Natural killer cell (primary cell): ENCODE measurements around the gene CMAS. TPM values are rescaled to one million over a fixed set of nuclear protein-coding genes. Genes with fewer than 3 reads are reported as not detected.

Source experiments
- ATAC-seq, 3 donors: fragments of 150-1000 bp in 2 of 3; fragments of 200-7000 bp in 1 of 3; cut with Tn5 transposase; 1 replicate in 1 of 3; 2 replicates in 2 of 3; pipeline ENCODE4 v1.10.0; 2021; ENCODE audit warnings: mild to moderate bottlenecking in 2 of 3, moderate library complexity in 2 of 3
- DNase-seq, 2 donors: peaks; one replicate each; pipeline versions ENCODE4 v3.0.0 to v3.0.0-alpha.2; 2013 to 2021; ENCODE audit warnings: mixed read lengths in 1 of 2
- H3K27ac ChIP-seq: one replicate; pipeline ENCODE4 v1.5.1; 2013; ENCODE audit warnings: mild to moderate bottlenecking, low read length
- H3K27me3 ChIP-seq: one replicate; pipeline ENCODE4 v1.6.1; 2013; ENCODE audit warnings: low read length; ENCODE audit not compliant: control insufficient read depth, insufficient read depth
- H3K36me3 ChIP-seq: one replicate; pipeline ENCODE4 v1.6.1; 2013; ENCODE audit warnings: low read length; ENCODE audit not compliant: control insufficient read depth, insufficient read depth
- H3K4me1 ChIP-seq: one replicate; pipeline ENCODE4 v1.6.1; 2013; ENCODE audit warnings: low read length; ENCODE audit not compliant: control insufficient read depth, insufficient read depth
- H3K4me3 ChIP-seq: one replicate; pipeline ENCODE4 v1.5.1; 2013; ENCODE audit warnings: low read length
- H3K9me3 ChIP-seq: one replicate; pipeline ENCODE4 v1.6.1; 2013; ENCODE audit warnings: low read length; ENCODE audit not compliant: control insufficient read depth, insufficient read depth
- H3K27ac Mint-ChIP-seq, 2 donors: one replicate each; pipeline ENCODE4 v1.8.0; 2022; ENCODE audit warnings: mild to moderate bottlenecking in 2 of 2, mixed read lengths in 2 of 2, moderate library complexity in 1 of 2
- H3K27me3 Mint-ChIP-seq, 2 donors: one replicate each; pipeline ENCODE4 v1.8.0; 2022; ENCODE audit warnings: low read depth in 2 of 2, mixed read lengths in 2 of 2
- H3K36me3 Mint-ChIP-seq: one replicate; pipeline ENCODE4 v1.8.0; 2022; ENCODE audit warnings: mixed read lengths
- H3K4me1 Mint-ChIP-seq, 2 donors: one replicate each; pipeline ENCODE4 v1.8.0; 2022; ENCODE audit warnings: mixed read lengths in 2 of 2
- H3K4me3 Mint-ChIP-seq: one replicate; pipeline ENCODE4 v1.8.0; 2022; ENCODE audit warnings: mild to moderate bottlenecking, moderate library complexity, mixed read lengths
- H3K9me3 Mint-ChIP-seq, 2 donors: one replicate each; pipeline ENCODE4 v1.8.0; 2022; ENCODE audit warnings: mixed read lengths in 2 of 2
- WGBS: methylation state at CpG from one replicate; pipeline ENCODE4 v1.1.7; 2013; ENCODE audit warnings: missing lambda C conversion rate; ENCODE audit not compliant: insufficient coverage; 5-methylcytosine and 5-hydroxymethylcytosine counted together
- intact Hi-C: fragments of 100-400 bp; cut with micrococcal nuclease; formaldehyde crosslinking; loops from one replicate; pipeline ENCODE4 v1.14.2; 2022
- total RNA-seq, 4 donors: library from RNA; stranded (reverse); fragments of 120-200 nt in 1 of 4; gene quantifications; one replicate each; pipeline versions ENCODE4 v1.2.3 to v1.2.4, GENCODE V29; 2013 to 2022
- TF ChIP-seq, protein P1 (sequence below): fragments of 200-600 bp; IDR thresholded peaks from one replicate; pipeline ENCODE4 v1.8.0; 2022; ENCODE audit warnings: antibody characterized with exemption

The CMAS gene
- total RNA-seq, 3 donors from 2014 or later (not counting 1 experiment from before 2014, with no cell fraction given), result 10.0 to 19.8 (median 13.7) TPM

DNA sequence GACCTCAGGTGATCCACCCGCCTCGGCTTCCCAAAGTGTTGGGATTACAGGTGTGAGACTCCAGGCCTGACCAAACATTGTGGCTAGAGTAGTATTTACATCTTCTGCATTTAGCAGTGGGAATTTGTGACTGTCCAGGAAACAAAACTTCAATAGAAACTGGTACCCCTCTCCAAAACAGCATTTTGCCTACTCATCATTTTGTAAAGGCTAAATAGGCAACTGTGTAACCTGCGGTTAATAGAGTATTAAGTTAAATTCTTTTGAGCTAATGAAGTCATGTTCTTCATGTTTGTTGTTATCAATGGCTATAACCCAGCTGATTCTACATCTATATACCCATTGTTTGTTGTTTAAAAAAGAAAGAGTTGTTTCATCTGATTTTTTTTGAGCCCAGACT, 8.1 kb downstream of the CMAS start:
- Mint-ChIP-seq H3K4me3 (no peak overlapping the region), H3K4me1 (peaks cover 2 to 10% of the 10 kb centered on the region in 2 donors), H3K36me3 (no peaks in the 10 kb centered on the region), H3K27ac (no peak overlapping the region), H3K27me3 (no peaks in the 10 kb centered on the region), H3K9me3 (no peaks in the 10 kb centered on the region)
- Histone ChIP-seq H3K27me3 (no peaks in the 10 kb centered on the region), H3K36me3 (peaks cover 25% of the 10 kb centered on the region), H3K9me3 (no peaks in the 10 kb centered on the region), H3K4me1 (no peaks in the 10 kb centered on the region), H3K4me3 (no peak overlapping the region), H3K27ac (no peak overlapping the region)
- ATAC-seq (no peak), DNase-seq (no peak)
- TF ChIP-seq, protein P1, sequence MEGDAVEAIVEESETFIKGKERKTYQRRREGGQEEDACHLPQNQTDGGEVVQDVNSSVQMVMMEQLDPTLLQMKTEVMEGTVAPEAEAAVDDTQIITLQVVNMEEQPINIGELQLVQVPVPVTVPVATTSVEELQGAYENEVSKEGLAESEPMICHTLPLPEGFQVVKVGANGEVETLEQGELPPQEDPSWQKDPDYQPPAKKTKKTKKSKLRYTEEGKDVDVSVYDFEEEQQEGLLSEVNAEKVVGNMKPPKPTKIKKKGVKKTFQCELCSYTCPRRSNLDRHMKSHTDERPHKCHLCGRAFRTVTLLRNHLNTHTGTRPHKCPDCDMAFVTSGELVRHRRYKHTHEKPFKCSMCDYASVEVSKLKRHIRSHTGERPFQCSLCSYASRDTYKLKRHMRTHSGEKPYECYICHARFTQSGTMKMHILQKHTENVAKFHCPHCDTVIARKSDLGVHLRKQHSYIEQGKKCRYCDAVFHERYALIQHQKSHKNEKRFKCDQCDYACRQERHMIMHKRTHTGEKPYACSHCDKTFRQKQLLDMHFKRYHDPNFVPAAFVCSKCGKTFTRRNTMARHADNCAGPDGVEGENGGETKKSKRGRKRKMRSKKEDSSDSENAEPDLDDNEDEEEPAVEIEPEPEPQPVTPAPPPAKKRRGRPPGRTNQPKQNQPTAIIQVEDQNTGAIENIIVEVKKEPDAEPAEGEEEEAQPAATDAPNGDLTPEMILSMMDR, result no peak
- 92% methylated on average over 2 of the region's 3 CpGs for WGBS
- intact Hi-C loops, result no loop called here

- TF ChIP-seq, protein P1, result no peak
- Mint-ChIP-seq H3K4me3 (no peak overlapping the region), H3K27me3 (no peaks in the 10 kb centered on the region)
These were observed 10.6 kb downstream of the CMAS start for GRCh38 chr12:22056607-22057006.

GRCh38 chr12:22059976-22060647, 14.1 kb downstream of the CMAS start:
- Histone ChIP-seq H3K27ac (no peak overlapping the region), H3K4me1 (no peaks in the 10 kb centered on the region), H3K9me3 (no peaks in the 10 kb centered on the region), H3K36me3 (peaks cover 62% of the 10 kb centered on the region), H3K27me3 (no peaks in the 10 kb centered on the region), H3K4me3 (no peak overlapping the region)
- WGBS, result 95% methylated on average over 2 of the region's 2 CpGs
- intact Hi-C loops, result no loop called here
- Mint-ChIP-seq H3K4me3 (no peak overlapping the region), H3K27me3 (no peaks in the 10 kb centered on the region), H3K36me3 (peaks cover 2% of the 10 kb centered on the region), H3K4me1 (no peaks in the 10 kb centered on the region), H3K9me3 (no peaks in the 10 kb centered on the region), H3K27ac (no peak overlapping the region)
- ATAC-seq (no peak), DNase-seq (no peak)
- TF ChIP-seq, protein P1, result no peak

More at GRCh38 chr12:22056607-22057006, 10.6 kb downstream of the CMAS start:
- intact Hi-C loops, result no loop called here
- Histone ChIP-seq H3K27ac (no peak overlapping the region), H3K4me1 (no peaks in the 10 kb centered on the region), H3K4me3 (no peak overlapping the region), H3K27me3 (no peaks in the 10 kb centered on the region), H3K36me3 (peaks cover 40% of the 10 kb centered on the region), H3K9me3 (no peaks in the 10 kb centered on the region)
- Mint-ChIP-seq H3K36me3 (no peaks in the 10 kb centered on the region), H3K27ac (no peak overlapping the region), H3K9me3 (no peaks in the 10 kb centered on the region), H3K4me1 (no peaks in the 10 kb centered on the region)
- ATAC-seq (no peak), DNase-seq (no peak)
- 100% methylated on average over 1 of the region's 2 CpGs for WGBS

DNA sequence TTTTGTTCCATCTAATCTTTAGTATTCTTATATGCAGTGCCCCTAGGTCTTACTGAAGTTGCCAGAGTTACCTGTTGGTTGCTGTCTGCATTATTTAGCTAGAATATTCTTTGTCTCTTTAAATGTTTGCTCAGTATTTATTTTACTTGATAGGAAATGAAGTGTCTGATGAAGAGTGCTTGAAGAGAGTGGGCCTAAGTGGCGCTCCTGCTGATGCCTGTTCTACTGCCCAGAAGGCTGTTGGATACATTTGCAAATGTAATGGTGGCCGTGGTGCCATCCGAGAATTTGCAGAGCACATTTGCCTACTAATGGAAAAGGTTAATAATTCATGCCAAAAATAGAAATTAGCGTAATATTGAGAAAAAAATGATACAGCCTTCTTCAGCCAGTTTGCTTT, 18.9 kb downstream of the CMAS start:
- Mint-ChIP-seq H3K27ac (no peak overlapping the region), H3K27me3 (no peaks in the 10 kb centered on the region), H3K4me3 (no peak overlapping the region), H3K4me1 (no peaks in the 10 kb centered on the region), H3K36me3 (peaks cover 7% of the 10 kb centered on the region), H3K9me3 (no peaks in the 10 kb centered on the region)
- WGBS, result 97% methylated on average over 4 of the region's 4 CpGs
- no peak overlapping the region for H3K27ac ChIP-seq
- TF ChIP-seq, protein P1, result no peak
- DNase-seq (no peak), ATAC-seq (no peak)
- intact Hi-C loops, result no loop called here
- H3K9me3 ChIP-seq, result no peaks in the 10 kb centered on the region
- no peak overlapping the region for H3K4me3 ChIP-seq
- no peaks in the 10 kb centered on the region for H3K4me1 ChIP-seq
- H3K36me3 ChIP-seq, result peaks cover 35% of the 10 kb centered on the region
- H3K27me3 ChIP-seq, result no peaks in the 10 kb centered on the region
